K562 (cell line): Measurements from ENCODE around the gene SLC7A1. TPM values are rescaled to one million over a fixed set of nuclear protein-coding genes. Genes with fewer than 3 reads are reported as not detected.

Experiments used
- ATAC-seq: fragments of 200-7000 bp; cut with Tn5 transposase; 3 replicates; pipeline ENCODE4 v1.9.1; 2020; ENCODE audit warnings: moderate library complexity
- BruUV-seq: library from RNA; stranded (reverse); fragments of 400-500 nt; replicated peaks from 2 replicates; lab custom pipeline; 2021; lab: Mats Ljungman, UMichigan
- CTCF ChIA-PET: fragments of 300-600 bp; formaldehyde crosslinking; extraction: SDS; loops from one replicate; lab custom pipeline; 2021; ENCODE audit warnings: low intra/inter-chr PET ratio; lab: Yijun Ruan, JAX
- POLR2A ChIA-PET: fragments of 300-600, 350-650 bp; sonication (Branson Sonifier 250); formaldehyde crosslinking; extraction: SDS; loops from one replicate; lab custom pipeline; 2021; ENCODE audit warnings: antibody characterized with exemption, inconsistent platforms; lab: Yijun Ruan, JAX
- DNase-seq, 4 experiments: peaks; one replicate each; pipeline versions ENCODE4 v3.0.0 to v3.0.0-alpha.2; 2011 to 2018; ENCODE audit warnings: low spot score in 3 of 4, mixed read lengths in 3 of 4; ENCODE audit errors: extremely low read depth in 1 of 4
- FAIRE-seq: peaks from 2 replicates; lab custom pipeline; 2011; peaks lifted over from hg19 to GRCh38; lab: Jason Lieb, UNC
- H2AFZ ChIP-seq: 2 replicates; pipeline ENCODE4 v1.6.0; 2011; ENCODE audit warnings: low read depth, low read length, control low read depth, inconsistent platforms
- H3K27ac ChIP-seq: fragments of 200-600 bp; 3 replicates; pipeline ENCODE4 v1.8.0; 2011; ENCODE audit warnings: low read depth, mild to moderate bottlenecking, control low read depth, inconsistent platforms, low read length, moderate library complexity, mixed read lengths; ENCODE audit errors: extremely low read depth
- H3K27me3 ChIP-seq, 2 experiments: fragments of 300-600 bp in 1 of 2; 2 replicates in 1 of 2; 3 replicates in 1 of 2; pipeline versions ENCODE4 v1.6.0 to v1.8.0; 2011; ENCODE audit warnings: inconsistent platforms in 2 of 2, low read length in 2 of 2, mild to moderate bottlenecking in 1 of 2, mixed read lengths in 1 of 2, moderate library complexity in 1 of 2; ENCODE audit not compliant: control insufficient read depth in 2 of 2, insufficient read depth in 2 of 2
- H3K36me3 ChIP-seq: fragments of 300-600 bp; 3 replicates; pipeline ENCODE4 v1.8.0; 2011; ENCODE audit warnings: mild to moderate bottlenecking, low read length, inconsistent platforms; ENCODE audit not compliant: control insufficient read depth, insufficient read depth
- H3K4me1 ChIP-seq, 2 experiments: fragments of 200-600 bp in 1 of 2; replicated peaks in 1 of 2; 2 replicates in 1 of 2; 3 replicates in 1 of 2; pipeline versions ENCODE4 v1.5.1 to v1.8.0; 2011; ENCODE audit warnings: inconsistent platforms in 2 of 2, low read length in 2 of 2, mild to moderate bottlenecking in 1 of 2, mixed read lengths in 1 of 2, moderate library complexity in 1 of 2; ENCODE audit not compliant: control insufficient read depth in 2 of 2, insufficient read depth in 2 of 2
- H3K4me2 ChIP-seq: 2 replicates; pipeline ENCODE4 v1.6.1; 2011; ENCODE audit warnings: low read length, control low read depth, inconsistent platforms, mixed read lengths; ENCODE audit not compliant: insufficient read depth
- H3K4me3 ChIP-seq: fragments of 200-600 bp; sonication (generic), shearing (Covaris generic); 2 replicates; pipeline ENCODE4 v1.5.1; 2016; ENCODE audit warnings: control low read depth, inconsistent platforms
- H3K79me2 ChIP-seq: fragments of 200-600 bp; 3 replicates; pipeline ENCODE4 v1.8.0; 2011; ENCODE audit warnings: low read length, inconsistent platforms; ENCODE audit not compliant: control insufficient read depth, insufficient read depth
- H3K9ac ChIP-seq, 2 experiments: 2 replicates each; pipeline versions ENCODE4 v1.6.0 to v1.6.1; 2011; ENCODE audit warnings: low read depth in 2 of 2, low read length in 2 of 2, control low read depth in 1 of 2, inconsistent platforms in 1 of 2, mild to moderate bottlenecking in 1 of 2, mixed read lengths in 1 of 2; ENCODE audit not compliant: insufficient read depth in 1 of 2
- H3K9me1 ChIP-seq: one replicate; pipeline ENCODE4 v1.6.0; 2011; ENCODE audit warnings: inconsistent platforms, mild to moderate bottlenecking, low read length, moderate library complexity; ENCODE audit not compliant: control insufficient read depth, insufficient read depth
- H3K9me3 ChIP-seq: replicated peaks from 2 replicates; pipeline ENCODE4 v1.5.1; 2011; ENCODE audit warnings: low read depth, low read length, inconsistent platforms; ENCODE audit not compliant: control insufficient read depth, insufficient read depth
- H4K20me1 ChIP-seq: replicated peaks from 2 replicates; pipeline ENCODE4 v1.6.1; 2011; ENCODE audit warnings: low read length, inconsistent platforms, mixed read lengths; ENCODE audit not compliant: control insufficient read depth, insufficient read depth
- ARID1B ChIP-seq: fragments of 450-650 bp; IDR thresholded peaks from 2 replicates; pipeline ENCODE4 v1.6.1; 2016; ENCODE audit warnings: antibody characterized with exemption, mild to moderate bottlenecking, inconsistent platforms
- FOXA3 ChIP-seq, 2 experiments: fragments of 450-650 bp in 1 of 2; sonication (generic) in 1 of 2; formaldehyde crosslinking; IDR thresholded peaks in 1 of 2; conservative IDR thresholded peaks in 1 of 2; 2 replicates each; pipeline versions ENCODE4 v1.4.0 to v1.8.0; 2020 to 2022; ENCODE audit warnings: mild to moderate bottlenecking in 2 of 2, missing genetic modification reagents in 1 of 2
- HDAC2 ChIP-seq: fragments of 450-650 bp; IDR thresholded peaks from 2 replicates; pipeline ENCODE4 v1.6.1; 2016; ENCODE audit warnings: mild to moderate bottlenecking
- HDAC6 ChIP-seq: IDR thresholded peaks from 2 replicates; pipeline ENCODE4 v1.6.1; 2012; ENCODE audit warnings: low read depth, mild to moderate bottlenecking, control low read depth, inconsistent platforms, low read length, moderate library complexity
- JUNB ChIP-seq: fragments of 450-650 bp; formaldehyde crosslinking; conservative IDR thresholded peaks from 2 replicates; pipeline ENCODE4 v1.4.0; 2020; ENCODE audit warnings: mild to moderate bottlenecking
- MCM2 ChIP-seq: fragments of 450-650 bp; IDR thresholded peaks from 2 replicates; pipeline ENCODE4 v1.6.1; 2017; ENCODE audit warnings: low read depth, mild to moderate bottlenecking
- POLR2G ChIP-seq: fragments of 200-400 bp; formaldehyde crosslinking; IDR thresholded peaks from 2 replicates; pipeline ENCODE4 v1.6.1; 2017; ENCODE audit warnings: low read depth, mild to moderate bottlenecking, antibody characterized with exemption, low read length, moderate library complexity
- RNF2 ChIP-seq: sonication (generic); IDR thresholded peaks from 2 replicates; pipeline ENCODE4 v1.6.1; 2016
- ZNF146 ChIP-seq: IDR thresholded peaks from one replicate; pipeline ENCODE4 v1.6.1; 2018; ENCODE audit warnings: missing compliant biosample characterization; ENCODE audit not compliant: unreplicated experiment
- ZNF311 ChIP-seq: fragments of 250-450 bp; sonication (Bioruptor Pico); IDR thresholded peaks from 2 replicates; pipeline ENCODE4 v1.4.0; 2020; ENCODE audit warnings: mild to moderate bottlenecking, moderate library complexity
- ZNF586 ChIP-seq: fragments of 450-650 bp; formaldehyde crosslinking; conservative IDR thresholded peaks from 2 replicates; pipeline ENCODE4 v1.4.0; 2020; ENCODE audit warnings: mild to moderate bottlenecking, moderate library complexity
- ZNF717 ChIP-seq: fragments of 250-450 bp; sonication (Bioruptor Pico); IDR thresholded peaks from 2 replicates; pipeline ENCODE4 v1.5.0; 2021
- ZNF766 ChIP-seq: fragments of 200-800 bp; sonication (Bioruptor generic); conservative IDR thresholded peaks from 2 replicates; pipeline ENCODE4 v1.6.1; 2016; ENCODE audit warnings: missing genetic modification characterization, missing compliant biosample characterization
- WGBS: fragments of 100-300 bp; shearing (Covaris generic); methylation state at CpG from one replicate; pipeline ENCODE4 v1.1.6; 2016; ENCODE audit warnings: low coverage, mixed read lengths; ENCODE audit not compliant: insufficient coverage; ENCODE audit errors: missing lambda C conversion rate; 5-methylcytosine and 5-hydroxymethylcytosine counted together
- in situ Hi-C: fragments of 300-500 bp; cut with MboI; formaldehyde crosslinking; loops from 4 replicates; pipeline ENCODE4 v1.15.0; 2018; ENCODE audit warnings: inconsistent platforms, mixed read lengths
- intact Hi-C: fragments of 100-400 bp; cut with micrococcal nuclease; formaldehyde crosslinking; loops from 2 replicates; pipeline ENCODE4 v1.14.2; 2022
- polyA plus RNA-seq, 8 experiments: library from polyadenylated mRNA; depleted of rRNA in 4 of 8; stranded (reverse) in 5 of 8; unstranded in 3 of 8; fragments of >200 nt; fragmentation: Nextera tagmentation in 2 of 8; fragmentation: Illumina TruSeq in 1 of 8; extraction: Ambion mirVana in 2 of 8; extraction: Trizol in 1 of 8; gene quantifications; 2 replicates each; pipeline versions ENCODE4 v1.2.1 to v1.2.3, GENCODE V29; 2011 to 2014; ENCODE audit warnings: inconsistent platforms in 1 of 8, missing spikeins in 1 of 8
- total RNA-seq, 7 experiments: library from RNA; depleted of rRNA in 6 of 7; stranded (reverse); fragments of >200 nt in 6 of 7; fragmentation: Illumina TruSeq in 2 of 7; extraction: Trizol in 2 of 7; gene quantifications; 2 replicates each; pipeline versions ENCODE4 v1.2.1 to v1.2.3, GENCODE V29; 2011 to 2021; ENCODE audit warnings: low replicate concordance in 1 of 7
- TF ChIP-seq, protein P1 (sequence below): IDR thresholded peaks from 3 replicates; pipeline ENCODE4 v1.6.1; 2011; ENCODE audit warnings: borderline replicate concordance, mild to moderate bottlenecking, moderate library complexity; ENCODE audit not compliant: insufficient read length; ENCODE audit errors: extremely low read depth

Gene SLC7A1
- total and polyA plus RNA-seq, 9 of the 15 experiments (the other 6 are each of a cell fraction or from before 2014, with no cell fraction given), result 3.3 to 69.7 (median 10.8) TPM

DNA sequence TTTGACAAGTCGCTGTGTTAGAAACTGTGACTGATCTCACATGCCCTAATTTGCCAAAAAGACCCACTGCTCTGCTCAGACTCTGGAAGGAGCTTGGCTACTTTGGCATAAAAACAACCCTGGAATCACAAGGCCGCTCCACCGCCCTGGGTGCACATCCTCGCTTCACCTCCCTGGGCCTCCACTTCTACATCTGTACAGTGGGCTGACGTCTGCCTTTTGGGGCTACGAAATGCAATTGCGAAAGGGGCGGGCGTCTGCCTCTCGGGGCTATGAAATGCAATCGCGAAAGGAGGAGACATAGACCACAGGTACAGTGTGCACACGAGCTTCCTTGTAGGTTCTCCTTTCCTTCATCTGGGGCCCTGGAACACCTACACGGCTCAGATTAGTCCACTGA lies 74.2 kb downstream of the SLC7A1 start:
- ATAC-seq (no peak), FAIRE-seq (no peak), DNase-seq (no peak)
- no peak overlapping the region for H3K4me2 ChIP-seq
- H4K20me1 ChIP-seq, result no peaks in the 10 kb centered on the region; the same call in 1 of the 2 replicates
- no peaks in the 10 kb centered on the region for H3K27me3 ChIP-seq
- 88% methylated on average over 13 of the region's 14 CpGs for WGBS
- no peak overlapping the region for H3K4me3 ChIP-seq
- no peaks in the 10 kb centered on the region for H3K9me1 ChIP-seq
- no peak overlapping the region for H2AFZ ChIP-seq
- intact Hi-C loops, result no loop called here
- in situ Hi-C loops, result no loop called here
- POLR2A ChIA-PET, result no interaction called here
- no peaks in the 10 kb centered on the region for H3K4me1 ChIP-seq
- H3K27ac ChIP-seq, result no peak overlapping the region
- H3K79me2 ChIP-seq, result no peaks in the 10 kb centered on the region
- CTCF ChIA-PET, result no interaction called here
- TF ChIP-seq ZNF717 (no peak), ZNF586 (CRISPR knock-in tag) (no peak), FOXA3 (CRISPR knock-in tag; conservative IDR thresholded peaks at IDR 0.05 in 1 of 2, IDR thresholded peaks at IDR 0.05 in 1 of 2) (no peak)
- no TSS peak for BruUV-seq
- H3K9me3 ChIP-seq, result no peaks in the 10 kb centered on the region
- no peak overlapping the region for H3K9ac ChIP-seq
- peaks cover 76% of the 10 kb centered on the region for H3K36me3 ChIP-seq

DNA sequence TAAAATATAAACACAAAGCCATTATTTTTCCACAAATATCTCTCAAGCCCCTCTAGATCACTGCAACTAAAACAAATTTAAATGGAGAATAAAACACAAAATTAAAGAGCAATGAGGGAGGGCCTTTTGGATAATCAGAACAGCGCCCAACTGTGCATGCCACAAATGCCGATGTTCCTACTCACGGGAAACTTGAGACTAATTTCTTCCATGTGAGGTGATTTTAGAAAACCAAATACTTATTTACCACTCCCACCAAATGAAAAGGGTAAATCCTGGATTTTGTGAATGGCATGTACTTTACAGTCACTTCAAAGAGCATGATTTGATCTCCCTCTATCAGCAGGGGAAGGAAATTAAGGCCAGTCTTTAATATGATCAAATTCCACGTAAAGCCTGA lies 74.8 kb downstream of the SLC7A1 start:
- peaks cover 80% of the 10 kb centered on the region for H3K36me3 ChIP-seq
- H3K9me3 ChIP-seq, result no peaks in the 10 kb centered on the region
- DNase-seq, result no peak
- no peaks in the 10 kb centered on the region for H3K9me1 ChIP-seq
- H4K20me1 ChIP-seq, result no peaks in the 10 kb centered on the region; the same call in 1 of the 2 replicates
- FAIRE-seq, result no peak
- no peak overlapping the region for H3K4me3 ChIP-seq
- ATAC-seq, result no peak
- ChIA-PET CTCF (no interaction called here), POLR2A (no interaction called here)
- WGBS, result 94% methylated on average over 4 of the region's 4 CpGs
- no peak overlapping the region for H3K27ac ChIP-seq
- in situ Hi-C loops (no loop called here), intact Hi-C loops (no loop called here)
- H3K4me1 ChIP-seq, result no peaks in the 10 kb centered on the region
- no TSS peak for BruUV-seq
- no peak overlapping the region for H3K9ac ChIP-seq
- H3K4me2 ChIP-seq, result no peak overlapping the region
- no peaks in the 10 kb centered on the region for H3K79me2 ChIP-seq
- no peak overlapping the region for H2AFZ ChIP-seq
- no peaks in the 10 kb centered on the region for H3K27me3 ChIP-seq
- no peak for TF ChIP-seq HDAC2
- TF ChIP-seq HDAC6, result no peak
- TF ChIP-seq JUNB (CRISPR knock-in tag), result no peak
- TF ChIP-seq ZNF311 (CRISPR knock-in tag), result no peak
- TF ChIP-seq ZNF146, result no peak
- no peak for TF ChIP-seq ZNF766
- no peak for TF ChIP-seq MCM2
- TF ChIP-seq, protein P1, sequence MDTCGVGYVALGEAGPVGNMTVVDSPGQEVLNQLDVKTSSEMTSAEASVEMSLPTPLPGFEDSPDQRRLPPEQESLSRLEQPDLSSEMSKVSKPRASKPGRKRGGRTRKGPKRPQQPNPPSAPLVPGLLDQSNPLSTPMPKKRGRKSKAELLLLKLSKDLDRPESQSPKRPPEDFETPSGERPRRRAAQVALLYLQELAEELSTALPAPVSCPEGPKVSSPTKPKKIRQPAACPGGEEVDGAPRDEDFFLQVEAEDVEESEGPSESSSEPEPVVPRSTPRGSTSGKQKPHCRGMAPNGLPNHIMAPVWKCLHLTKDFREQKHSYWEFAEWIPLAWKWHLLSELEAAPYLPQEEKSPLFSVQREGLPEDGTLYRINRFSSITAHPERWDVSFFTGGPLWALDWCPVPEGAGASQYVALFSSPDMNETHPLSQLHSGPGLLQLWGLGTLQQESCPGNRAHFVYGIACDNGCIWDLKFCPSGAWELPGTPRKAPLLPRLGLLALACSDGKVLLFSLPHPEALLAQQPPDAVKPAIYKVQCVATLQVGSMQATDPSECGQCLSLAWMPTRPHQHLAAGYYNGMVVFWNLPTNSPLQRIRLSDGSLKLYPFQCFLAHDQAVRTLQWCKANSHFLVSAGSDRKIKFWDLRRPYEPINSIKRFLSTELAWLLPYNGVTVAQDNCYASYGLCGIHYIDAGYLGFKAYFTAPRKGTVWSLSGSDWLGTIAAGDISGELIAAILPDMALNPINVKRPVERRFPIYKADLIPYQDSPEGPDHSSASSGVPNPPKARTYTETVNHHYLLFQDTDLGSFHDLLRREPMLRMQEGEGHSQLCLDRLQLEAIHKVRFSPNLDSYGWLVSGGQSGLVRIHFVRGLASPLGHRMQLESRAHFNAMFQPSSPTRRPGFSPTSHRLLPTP, result no peak
- TF ChIP-seq POLR2G, result no peak
- TF ChIP-seq ARID1B, result no peak
- TF ChIP-seq RNF2, result no peak
